Gastrocnemius medialis (tissue), 4 donors: ENCODE measurements around the gene MYZAP. TPM values are rescaled to one million over a fixed set of nuclear protein-coding genes. Genes with fewer than 3 reads are reported as not detected.

Source experiments
- ATAC-seq, 2 donors: fragments of 150-250 bp; one replicate each; pipeline ENCODE4 v1.9.1; 2016
- DNase-seq, 2 donors: peaks; one replicate each; pipeline ENCODE4 v3.0.0-alpha.2; 2019
- H3K27ac ChIP-seq, 4 donors: fragments of 200-600 bp; sonication (generic); 1 replicate in 1 of 4; 2 replicates in 3 of 4; pipeline ENCODE4 v1.5.1; 2016 to 2018; ENCODE audit warnings: mild to moderate bottlenecking in 2 of 4, moderate library complexity in 1 of 4
- H3K27me3 ChIP-seq, 3 donors: fragments of 200-600 bp; sonication (generic) in 2 of 3; 1 replicate in 1 of 3; 2 replicates in 2 of 3; pipeline versions ENCODE4 v1.5.1 to v1.6.0; 2016 to 2019; ENCODE audit warnings: mild to moderate bottlenecking in 1 of 3, moderate library complexity in 1 of 3
- H3K36me3 ChIP-seq, 2 donors: fragments of 200-600 bp; sonication (generic) in 1 of 2; one replicate each; pipeline ENCODE4 v1.5.1; 2017 to 2018
- H3K4me1 ChIP-seq, 2 donors: fragments of 200-600 bp; sonication (generic) in 1 of 2; one replicate each; pipeline ENCODE4 v1.5.1; 2016 to 2017; ENCODE audit warnings: mild to moderate bottlenecking in 2 of 2
- H3K4me3 ChIP-seq, 4 donors: fragments of 200-600 bp; sonication (generic) in 3 of 4; 1 replicate in 1 of 4; 2 replicates in 3 of 4; pipeline ENCODE4 v1.5.1; 2016 to 2019; ENCODE audit warnings: mild to moderate bottlenecking in 2 of 4
- H3K9me3 ChIP-seq, 3 donors: fragments of 200-600 bp; sonication (generic) in 2 of 3; 1 replicate in 1 of 3; 2 replicates in 2 of 3; pipeline ENCODE4 v1.5.1; 2016 to 2019
- POLR2A ChIP-seq, 2 donors: fragments of 450-650 bp; IDR thresholded peaks; one replicate each; pipeline ENCODE4 v1.6.1; 2017; ENCODE audit warnings: antibody characterized with exemption in 2 of 2, mild to moderate bottlenecking in 2 of 2, moderate library complexity in 2 of 2
- in situ Hi-C, 4 donors: fragments of 200-750 bp; cut with MboI; loops; one replicate each; pipeline versions ENCODE4 v1.15.0 to v1.8.0; 2017; ENCODE audit warnings: low sequenced_read_pairs in 4 of 4
- intact Hi-C: fragments of 100-400 bp; cut with DNase I; formaldehyde crosslinking; loops from one replicate; pipeline ENCODE4 v1.15.1; 2023; ENCODE audit warnings: low total_unique reads
- total RNA-seq, 4 donors: library from RNA; depleted of rRNA; stranded (reverse); fragments of >200 nt; gene quantifications; one replicate each; pipeline versions ENCODE4 v1.1.0 to v1.2.3, GENCODE V29; 2016
- TF ChIP-seq, protein P1 (sequence below), 5 experiments: fragments of 450-650 bp in 3 of 5; fragments of 200-600 bp in 2 of 5; sonication (generic) in 2 of 5; IDR thresholded peaks in 4 of 5; conservative IDR thresholded peaks in 1 of 5; 1 replicate in 4 of 5; 2 replicates in 1 of 5; pipeline ENCODE4 v1.5.1; 2016 to 2019; ENCODE audit warnings: antibody characterized with exemption in 5 of 5, mild to moderate bottlenecking in 3 of 5, moderate library complexity in 3 of 5

Gene MYZAP
- total RNA-seq, 4 donors from 2014 or later, result 1.3 to 9.4 (median 1.4) TPM

DNA sequence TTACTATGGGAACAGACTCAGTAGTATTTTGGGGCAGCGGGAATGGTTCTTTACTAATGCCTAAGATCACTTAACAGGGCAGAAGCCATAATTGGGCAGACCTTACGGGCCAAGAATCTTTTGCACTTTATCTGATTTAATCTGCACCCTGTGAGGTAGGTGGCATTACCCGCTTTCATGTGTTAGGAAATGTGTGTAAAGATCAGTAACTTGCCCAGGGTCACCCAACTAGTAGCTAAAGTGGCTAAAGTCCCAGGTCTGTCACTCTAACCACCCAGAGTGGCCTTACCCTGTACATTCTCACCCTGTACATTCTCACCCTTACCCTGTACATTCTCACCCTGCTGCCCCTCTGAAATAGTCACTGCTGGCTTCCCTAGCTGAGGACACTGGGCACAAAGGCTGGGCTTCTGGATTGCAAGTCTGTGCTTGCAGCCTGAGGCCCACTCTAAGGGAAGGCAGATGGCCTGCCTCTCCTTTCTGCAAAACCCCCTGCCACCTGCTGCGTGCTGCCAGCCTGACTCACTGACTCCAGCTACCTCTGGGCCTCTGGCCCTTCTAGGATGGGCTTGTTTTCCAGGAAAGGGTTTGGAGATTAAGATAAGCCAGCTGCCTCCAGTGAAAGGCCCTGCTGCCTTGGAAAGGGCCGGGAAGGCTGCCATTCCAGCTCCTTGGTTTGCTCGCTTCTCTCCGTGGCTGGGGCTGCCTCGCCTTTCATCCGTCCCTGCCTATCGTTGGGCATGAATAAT, 37.5 kb upstream of the MYZAP start:
- Histone ChIP-seq H3K27me3 (no peaks in the 10 kb centered on the region), H3K9me3 (no peaks in the 10 kb centered on the region), H3K36me3 (no peaks in the 10 kb centered on the region), H3K4me1 (peaks cover 25 to 34% of the 10 kb centered on the region in 2 donors), H3K4me3 (no peak overlapping the region), H3K27ac (peak overlapping the region; percentile 52 to 83 (median 63))
- intact Hi-C loops (loop anchor here (10.0 kb wide), 1 partner anchor 511 kb away; the partner anchor contains the start of gene ALDH1A2), in situ Hi-C loops (loop anchor here (10.0 to 25.0 kb wide), 5 partner anchors 91 to 508 kb away; partner anchors contain the start of gene ALDH1A2 (in 1 of the 4))
- DNase-seq, result no peak
- no peak for ATAC-seq
- no peak for TF ChIP-seq POLR2A (IDR thresholded peaks at IDR 0.05)
- TF ChIP-seq, protein P1, sequence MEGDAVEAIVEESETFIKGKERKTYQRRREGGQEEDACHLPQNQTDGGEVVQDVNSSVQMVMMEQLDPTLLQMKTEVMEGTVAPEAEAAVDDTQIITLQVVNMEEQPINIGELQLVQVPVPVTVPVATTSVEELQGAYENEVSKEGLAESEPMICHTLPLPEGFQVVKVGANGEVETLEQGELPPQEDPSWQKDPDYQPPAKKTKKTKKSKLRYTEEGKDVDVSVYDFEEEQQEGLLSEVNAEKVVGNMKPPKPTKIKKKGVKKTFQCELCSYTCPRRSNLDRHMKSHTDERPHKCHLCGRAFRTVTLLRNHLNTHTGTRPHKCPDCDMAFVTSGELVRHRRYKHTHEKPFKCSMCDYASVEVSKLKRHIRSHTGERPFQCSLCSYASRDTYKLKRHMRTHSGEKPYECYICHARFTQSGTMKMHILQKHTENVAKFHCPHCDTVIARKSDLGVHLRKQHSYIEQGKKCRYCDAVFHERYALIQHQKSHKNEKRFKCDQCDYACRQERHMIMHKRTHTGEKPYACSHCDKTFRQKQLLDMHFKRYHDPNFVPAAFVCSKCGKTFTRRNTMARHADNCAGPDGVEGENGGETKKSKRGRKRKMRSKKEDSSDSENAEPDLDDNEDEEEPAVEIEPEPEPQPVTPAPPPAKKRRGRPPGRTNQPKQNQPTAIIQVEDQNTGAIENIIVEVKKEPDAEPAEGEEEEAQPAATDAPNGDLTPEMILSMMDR (IDR thresholded peaks at IDR 0.05 in 4 of 5, conservative IDR thresholded peaks at IDR 0.05 in 1 of 5), result no peak

DNA sequence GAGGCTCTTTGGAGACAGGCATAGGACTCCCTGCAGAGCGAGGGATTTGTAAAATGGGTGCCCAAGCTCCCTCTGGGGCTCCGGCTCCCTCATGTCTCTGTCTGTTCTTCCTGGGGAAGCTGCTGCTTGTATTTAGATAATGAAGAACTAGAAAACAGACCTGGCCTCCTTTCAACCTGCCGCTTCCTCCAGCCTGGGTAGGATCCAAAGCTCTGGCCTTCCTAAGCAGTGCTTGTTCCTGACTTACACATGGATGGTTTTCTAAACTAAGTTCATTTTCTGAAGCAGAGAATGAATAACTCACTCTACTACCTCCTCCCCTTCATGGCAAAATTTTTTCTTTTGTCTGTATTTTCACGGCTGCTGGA, 36.9 kb upstream of the MYZAP start:
- intact Hi-C loops, result loop anchor here (10.0 kb wide), 1 partner anchor 510 kb away; the partner anchor contains the start of gene ALDH1A2
- no peaks in the 10 kb centered on the region for H3K27me3 ChIP-seq
- H3K9me3 ChIP-seq, result no peaks in the 10 kb centered on the region
- peaks cover 20 to 29% of the 10 kb centered on the region in 2 donors for H3K4me1 ChIP-seq
- DNase-seq (no peak), ATAC-seq (no peak)
- peak overlapping the region; percentile 19 to 71 (median 54) for H3K27ac ChIP-seq
- TF ChIP-seq, protein P1 (IDR thresholded peaks at IDR 0.05 in 4 of 5, conservative IDR thresholded peaks at IDR 0.05 in 1 of 5), result no peak
- TF ChIP-seq POLR2A (IDR thresholded peaks at IDR 0.05), result no peak
- H3K36me3 ChIP-seq, result no peaks in the 10 kb centered on the region
- in situ Hi-C loops, result loop anchor here (10.0 to 25.0 kb wide), 5 partner anchors 90 to 508 kb away; partner anchors contain the start of gene ALDH1A2 (in 1 of the 4)
- no peak overlapping the region for H3K4me3 ChIP-seq

DNA sequence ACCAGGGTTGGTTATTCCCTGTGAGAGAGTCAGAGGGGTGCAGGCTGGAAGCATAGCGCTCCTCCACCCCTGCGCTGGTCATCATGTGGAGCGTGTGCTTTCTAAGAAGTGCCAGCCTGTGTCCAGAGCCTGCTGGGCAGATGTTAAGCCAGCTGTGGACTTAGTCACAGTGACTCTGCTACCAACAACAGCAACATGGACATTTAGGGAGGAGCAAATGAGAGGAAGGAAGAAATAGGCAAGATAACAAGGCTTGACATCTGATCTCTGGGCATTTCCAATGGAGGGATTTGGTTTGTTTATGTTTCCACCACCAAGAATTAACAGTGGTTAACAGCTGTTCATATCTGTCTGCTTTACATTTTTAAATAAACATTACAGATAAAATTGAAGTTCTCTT, 36.4 kb upstream of the MYZAP start:
- intact Hi-C loops (loop anchor here (10.0 kb wide), 1 partner anchor 510 kb away; the partner anchor contains the start of gene ALDH1A2), in situ Hi-C loops (loop anchor here (10.0 to 25.0 kb wide), 5 partner anchors 90 to 507 kb away; partner anchors contain the start of gene ALDH1A2 (in 1 of the 4))
- no peak for DNase-seq
- Histone ChIP-seq H3K27ac (peak overlapping the region; percentile 19 to 71 (median 54)), H3K36me3 (no peaks in the 10 kb centered on the region), H3K27me3 (no peaks in the 10 kb centered on the region), H3K4me1 (peaks cover 17 to 24% of the 10 kb centered on the region in 2 donors), H3K4me3 (no peak overlapping the region), H3K9me3 (no peaks in the 10 kb centered on the region)
- ATAC-seq, result no peak
- TF ChIP-seq POLR2A (IDR thresholded peaks at IDR 0.05), result no peak
- TF ChIP-seq, protein P1 (IDR thresholded peaks at IDR 0.05 in 4 of 5, conservative IDR thresholded peaks at IDR 0.05 in 1 of 5), result no peak

DNA sequence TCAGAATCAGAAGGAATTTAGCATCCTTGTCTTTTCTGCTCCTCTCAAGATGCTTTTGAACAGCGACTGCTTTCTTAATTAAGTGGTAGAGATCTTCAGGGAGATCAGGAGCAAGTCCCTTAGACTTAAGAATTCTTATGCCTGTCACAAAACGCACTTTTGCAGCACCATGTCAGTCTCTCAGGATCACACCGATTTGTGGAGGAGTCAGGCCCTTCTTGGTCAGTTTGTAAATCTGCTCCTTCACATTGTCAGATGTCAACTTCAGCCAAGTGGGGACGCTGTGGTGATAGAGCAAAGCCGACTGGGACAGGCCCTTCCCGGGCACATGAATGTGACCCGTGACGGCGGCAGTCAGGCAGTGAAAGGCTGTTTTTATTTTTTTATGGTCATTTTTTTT, 35.7 kb upstream of the MYZAP start:
- ATAC-seq (no peak), DNase-seq (no peak)
- peaks cover 12 to 17% of the 10 kb centered on the region in 2 donors for H3K4me1 ChIP-seq
- H3K9me3 ChIP-seq, result no peaks in the 10 kb centered on the region
- no peak overlapping the region for H3K27ac ChIP-seq
- no peaks in the 10 kb centered on the region for H3K36me3 ChIP-seq
- H3K4me3 ChIP-seq, result no peak overlapping the region
- no peaks in the 10 kb centered on the region for H3K27me3 ChIP-seq
- in situ Hi-C loops, result loop anchor here (10.0 to 25.0 kb wide), 5 partner anchors 89 to 506 kb away; partner anchors contain the start of gene ALDH1A2 (in 1 of the 4)
- intact Hi-C loops, result loop anchor here (10.0 kb wide), 1 partner anchor 509 kb away; the partner anchor contains the start of gene ALDH1A2
- TF ChIP-seq POLR2A (IDR thresholded peaks at IDR 0.05), result no peak
- TF ChIP-seq, protein P1 (IDR thresholded peaks at IDR 0.05 in 4 of 5, conservative IDR thresholded peaks at IDR 0.05 in 1 of 5), result no peak
